Adrenal gland (tissue), 12 donors: ENCODE measurements around the gene BTBD1. TPM values are rescaled to one million over a fixed set of nuclear protein-coding genes. Genes with fewer than 3 reads are reported as not detected.
"Not testable (repeated sequence)": the region's sequence is repeated elsewhere in the genome, so short reads cannot be mapped to it uniquely, and the experiment has no call there.

Experiments
- DNase-seq, 7 donors: peaks; one replicate each; pipeline ENCODE4 v3.0.0-alpha.2; 2019 to 2020
- H3K27ac ChIP-seq, 5 donors: fragments of 200-600 bp; sonication (generic) in 4 of 5; 1 replicate in 3 of 5; 2 replicates in 2 of 5; pipeline versions ENCODE4 v1.5.1 to v1.8.0; 2016 to 2020; ENCODE audit warnings: mild to moderate bottlenecking in 1 of 5
- H3K27me3 ChIP-seq: fragments of 200-600 bp; 2 replicates; pipeline ENCODE4 v1.8.0; 2021
- H3K36me3 ChIP-seq, 2 donors: fragments of 200-600 bp; replicated peaks in 1 of 2; 1 replicate in 1 of 2; 2 replicates in 1 of 2; pipeline versions ENCODE4 v1.5.1 to v1.8.0; 2018 to 2022
- H3K4me1 ChIP-seq, 2 donors: fragments of 200-600 bp; replicated peaks in 1 of 2; 1 replicate in 1 of 2; 2 replicates in 1 of 2; pipeline versions ENCODE4 v1.5.1 to v1.8.0; 2018 to 2021
- H3K4me3 ChIP-seq, 4 donors: fragments of 200-600 bp; sonication (generic) in 3 of 4; one replicate each; pipeline ENCODE4 v1.5.1; 2016 to 2018
- H3K9me3 ChIP-seq, 3 donors: fragments of 200-600 bp; sonication (generic) in 1 of 3; replicated peaks in 1 of 3; 1 replicate in 2 of 3; 2 replicates in 1 of 3; pipeline versions ENCODE4 v1.5.1 to v1.8.0; 2016 to 2021
- CTCF ChIP-seq, 6 experiments: fragments of 450-650 bp in 4 of 6; fragments of 200-600 bp in 2 of 6; sonication (generic) in 1 of 6; IDR thresholded peaks; 1 replicate in 5 of 6; 2 replicates in 1 of 6; pipeline versions ENCODE4 v1.5.1 to v1.8.0; 2016 to 2021; ENCODE audit warnings: antibody characterized with exemption in 6 of 6, mild to moderate bottlenecking in 2 of 6, moderate library complexity in 1 of 6
- POLR2A ChIP-seq, 2 donors: fragments of 450-650 bp; IDR thresholded peaks; one replicate each; pipeline ENCODE4 v1.6.1; 2017; ENCODE audit warnings: antibody characterized with exemption in 2 of 2, mild to moderate bottlenecking in 2 of 2, moderate library complexity in 1 of 2
- WGBS, 4 donors: extraction: QIAGEN DNeasy Blood & Tissue Kit in 2 of 4; methylation state at CpG; one replicate each; pipeline versions ENCODE4 v1.1.5 to v1.1.7; 2013 to 2017; 5-methylcytosine and 5-hydroxymethylcytosine counted together
- intact Hi-C, 2 donors: fragments of 100-400 bp; cut with DNase I; formaldehyde crosslinking; loops; one replicate each; pipeline versions ENCODE4 v1.14.1 to v1.15.0; 2022 to 2023
- polyA plus RNA-seq, 3 donors: library from polyadenylated mRNA; stranded (reverse); fragments of 200-250 nt in 2 of 3; fragments of 350-450 nt in 1 of 3; fragmentation: Illumina TruSeq in 1 of 3; extraction: RNeasy Lipid Tissue Mini Kit (QIAGEN cat#74804) in 1 of 3; gene quantifications; one replicate each; pipeline ENCODE4 v1.2.3, GENCODE V29; 2013 to 2014
- total RNA-seq, 9 donors: library from RNA; depleted of rRNA in 4 of 9; stranded (reverse); fragments of >200 nt in 4 of 9; fragments of 120-200 nt in 1 of 9; fragmentation: NEBNext Ultra II Directional in 1 of 9; extraction: Animal tissue kit (Norgen Biotek cat#: 25700) in 1 of 9; gene quantifications; one replicate each; pipeline versions ENCODE4 v1.1.0 to v1.2.4, GENCODE V29; 2013 to 2023
- donor health status: healthy with polysubstance abuse.
- donor health status: Bipolar disorder and iron deficiency.
- donor health status: DM: yes; HTN: yes; CAD: no.
- donor health status: DM: no; HTN: no; CAD: no.
- donor health status: DM: no; HTN: no; CAD: no.
- donor health status: DM: yes; HTN: yes; CAD: no.

BTBD1 gene
- total and polyA plus RNA-seq, 12 donors: 7.2 to 72.6 (median 49.7) TPM

GRCh38 chr15:83010709-83011270 is 56.3 kb downstream of the BTBD1 start:
- Histone ChIP-seq H3K4me1 (peaks cover 12 to 18% of the 10 kb centered on the region in 2 donors), H3K9me3 (no peaks in the 10 kb centered on the region), H3K4me3 (peak overlapping the region; percentile 15 to 95 (median 88)), H3K27ac (peak overlapping the region in 4 of 5 donors; percentile 45 to 87 (median 78)), H3K27me3 (no peaks in the 10 kb centered on the region), H3K36me3 (peaks cover 0 to 32% of the 10 kb centered on the region in 2 donors)
- WGBS, 4 donors: 7 to 10% (median 9%) methylated on average over 9 to 15 of the region's 15 CpGs
- no peak for TF ChIP-seq POLR2A (IDR thresholded peaks at IDR 0.05)
- TF ChIP-seq CTCF (IDR thresholded peaks at IDR 0.05): peak; percentile 57 to 90 (median 83)
- intact Hi-C loops: no loop called here
- DNase-seq: peak; percentile 79 to 92 (median 86)

GRCh38 chr15:83000672-83001031 is 66.4 kb downstream of the BTBD1 start:
- WGBS, 4 donors: 79 to 92% (median 84%) methylated on average over 3 of the region's 3 CpGs
- not testable (repeated sequence) for H3K4me3 ChIP-seq, H3K27ac ChIP-seq, H3K36me3 ChIP-seq, H3K27me3 ChIP-seq, DNase-seq, H3K9me3 ChIP-seq, H3K4me1 ChIP-seq
- TF ChIP-seq CTCF (IDR thresholded peaks at IDR 0.05): peak in 1 of 6 experiments; percentile 6
- intact Hi-C loops: loop anchor here in 1 of 2 donors (5.0 to 10.0 kb wide), 2 partner anchors 153 to 466 kb away; no protein-coding TSS in a partner anchor

GRCh38 chr15:82999905-83000671 is 67.0 kb downstream of the BTBD1 start:
- Histone ChIP-seq H3K27ac (peak overlapping the region in 3 of 5 donors; percentile 53 to 71 (median 63)), H3K4me1 (peaks cover 0 to 4% of the 10 kb centered on the region in 2 donors), H3K4me3 (peak overlapping the region in 2 of 4 donors; percentile 14 to 41), H3K9me3 (no peaks in the 10 kb centered on the region), H3K27me3 (no peaks in the 10 kb centered on the region), H3K36me3 (peaks cover 0 to 2% of the 10 kb centered on the region in 2 donors)
- intact Hi-C loops: loop anchor here in 1 of 2 donors (5.0 to 10.0 kb wide), 2 partner anchors 153 to 465 kb away; no protein-coding TSS in a partner anchor
- DNase-seq: peak in 5 of 7 donors; percentile 26 to 48 (median 31)
- WGBS, 4 donors: 1 to 9% (median 4%) methylated on average over 6 of the region's 6 CpGs
- TF ChIP-seq POLR2A (IDR thresholded peaks at IDR 0.05) (no peak), CTCF (IDR thresholded peaks at IDR 0.05) (peak; percentile 25 to 78 (median 68))

GRCh38 chr15:82999426-82999825 is 67.6 kb downstream of the BTBD1 start:
- TF ChIP-seq CTCF (IDR thresholded peaks at IDR 0.05) (no peak), POLR2A (IDR thresholded peaks at IDR 0.05) (no peak)
- no peaks in the 10 kb centered on the region for H3K27me3 ChIP-seq
- intact Hi-C loops: no loop called here
- DNase-seq: no peak
- 84 to 92% (median 86%) methylated on average over 6 of the region's 6 CpGs for WGBS, 4 donors
- H3K4me1 ChIP-seq: peaks cover 0 to 4% of the 10 kb centered on the region in 2 donors
- H3K36me3 ChIP-seq: no peaks in the 10 kb centered on the region
- no peaks in the 10 kb centered on the region for H3K9me3 ChIP-seq
- no peak overlapping the region for H3K27ac ChIP-seq
- no peak overlapping the region for H3K4me3 ChIP-seq
